ENCODE data around the gene LILRA5.

Gene LILRA5

GRCh38 chr19:54317965-54318240 is 4.9 kb upstream of the LILRA5 start:
- TF ChIP-seq TCF12 (IDR thresholded peaks at IDR 0.05; ENCODE audit: low read depth) (no peak), REST (IDR thresholded peaks at IDR 0.05; ENCODE audit: low read depth) (no peak), NFIC (IDR thresholded peaks at IDR 0.05) (no peak), CREB1 (IDR thresholded peaks at IDR 0.05; ENCODE audit: low read depth) (no peak), TEAD4 (IDR thresholded peaks at IDR 0.05) (no peak), EGR1 (IDR thresholded peaks at IDR 0.05) (no peak), EP300 (IDR thresholded peaks at IDR 0.05; ENCODE audit: borderline replicate concordance) (no peak)

- TF ChIP-seq FOXM1 (IDR thresholded peaks at IDR 0.05; ENCODE audit: borderline replicate concordance, low read depth): no peak
- TF ChIP-seq USF1 (IDR thresholded peaks at IDR 0.05): no peak
- no peak for TF ChIP-seq TEAD4 (IDR thresholded peaks at IDR 0.05)
- no peak for TF ChIP-seq NFIC (IDR thresholded peaks at IDR 0.05)
- no peak for TF ChIP-seq EGR1 (IDR thresholded peaks at IDR 0.05)
- TF ChIP-seq RAD21 (IDR thresholded peaks at IDR 0.05; ENCODE audit: low read depth): no peak
- no peak for TF ChIP-seq TAF1 (IDR thresholded peaks at IDR 0.05; ENCODE audit: low read depth)
- TF ChIP-seq REST (IDR thresholded peaks at IDR 0.05; ENCODE audit: low read depth): no peak
- TF ChIP-seq MAX (IDR thresholded peaks at IDR 0.05): no peak
- TF ChIP-seq CREB1 (IDR thresholded peaks at IDR 0.05; ENCODE audit: low read depth): no peak
- no peak for TF ChIP-seq EP300 (IDR thresholded peaks at IDR 0.05; ENCODE audit: borderline replicate concordance)
- no peak for TF ChIP-seq ZBTB7A (IDR thresholded peaks at IDR 0.05; ENCODE audit: low read depth)
- no peak for TF ChIP-seq YY1 (IDR thresholded peaks at IDR 0.05; ENCODE audit: low read depth)
- TF ChIP-seq CEBPB (IDR thresholded peaks at IDR 0.05): no peak
- TF ChIP-seq TCF12 (IDR thresholded peaks at IDR 0.05; ENCODE audit: low read depth): no peak
These were observed 4.4 kb upstream of the LILRA5 start for GRCh38 chr19:54317108-54317964.

GRCh38 chr19:54316746-54317107 is 3.8 kb upstream of the LILRA5 start:
- no peak for TF ChIP-seq CEBPB (IDR thresholded peaks at IDR 0.05)
- no peak for TF ChIP-seq ZBTB7A (IDR thresholded peaks at IDR 0.05; ENCODE audit: low read depth)
- no peak for TF ChIP-seq NFIC (IDR thresholded peaks at IDR 0.05)
- no peak for TF ChIP-seq FOXM1 (IDR thresholded peaks at IDR 0.05; ENCODE audit: borderline replicate concordance, low read depth)
- TF ChIP-seq YY1 (IDR thresholded peaks at IDR 0.05; ENCODE audit: low read depth): no peak
- no peak for TF ChIP-seq RAD21 (IDR thresholded peaks at IDR 0.05; ENCODE audit: low read depth)
- TF ChIP-seq TCF12 (IDR thresholded peaks at IDR 0.05; ENCODE audit: low read depth): no peak

GRCh38 chr19:54315956-54316355 is 3.0 kb upstream of the LILRA5 start:
- TF ChIP-seq USF1 (IDR thresholded peaks at IDR 0.05): no peak
- TF ChIP-seq EGR1 (IDR thresholded peaks at IDR 0.05): no peak
- TF ChIP-seq ZBTB7A (IDR thresholded peaks at IDR 0.05; ENCODE audit: low read depth): no peak
- no peak for TF ChIP-seq EP300 (IDR thresholded peaks at IDR 0.05; ENCODE audit: borderline replicate concordance)
- no peak for TF ChIP-seq NFIC (IDR thresholded peaks at IDR 0.05)
- no peak for TF ChIP-seq TEAD4 (IDR thresholded peaks at IDR 0.05)
- no peak for TF ChIP-seq CREB1 (IDR thresholded peaks at IDR 0.05; ENCODE audit: low read depth)
- TF ChIP-seq RAD21 (IDR thresholded peaks at IDR 0.05; ENCODE audit: low read depth): no peak
- TF ChIP-seq FOXM1 (IDR thresholded peaks at IDR 0.05; ENCODE audit: borderline replicate concordance, low read depth): no peak
- TF ChIP-seq REST (IDR thresholded peaks at IDR 0.05; ENCODE audit: low read depth): no peak
- TF ChIP-seq TCF12 (IDR thresholded peaks at IDR 0.05; ENCODE audit: low read depth): no peak
- TF ChIP-seq YY1 (IDR thresholded peaks at IDR 0.05; ENCODE audit: low read depth): no peak
- no peak for TF ChIP-seq CEBPB (IDR thresholded peaks at IDR 0.05)
- TF ChIP-seq TAF1 (IDR thresholded peaks at IDR 0.05; ENCODE audit: low read depth): no peak
- TF ChIP-seq MAX (IDR thresholded peaks at IDR 0.05): no peak

All from Ishikawa (cell line).